HG03103 (cell line): ENCODE data around the gene MKRN2.

Experiments used
- ATAC-seq: cut with Tn5 transposase; IDR thresholded peaks from one replicate; pipeline ENCODE4 v1.9.1; 2021; ENCODE audit warnings: low read depth; ENCODE audit not compliant: unreplicated experiment

The MKRN2 gene

DNA sequence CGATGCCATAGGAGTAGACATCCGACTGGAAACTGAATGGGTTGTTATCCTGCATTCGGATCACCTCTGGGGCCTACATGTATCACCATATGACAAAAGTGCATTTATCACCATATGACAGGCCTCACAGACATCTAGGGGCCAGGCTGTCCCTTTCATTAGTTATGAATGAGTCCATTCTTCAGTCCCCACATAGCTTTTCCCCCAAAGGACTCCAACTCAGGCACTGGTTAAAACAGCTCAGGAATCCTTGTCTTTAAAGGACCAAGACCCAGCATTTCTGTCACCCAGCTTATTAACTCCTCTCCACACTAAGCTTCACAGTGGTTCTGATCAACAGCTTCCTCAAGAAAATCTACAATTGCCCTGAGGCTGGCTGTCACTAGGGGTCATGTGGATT lies 28.3 kb downstream of the MKRN2 start:
- ATAC-seq = no peak

DNA sequence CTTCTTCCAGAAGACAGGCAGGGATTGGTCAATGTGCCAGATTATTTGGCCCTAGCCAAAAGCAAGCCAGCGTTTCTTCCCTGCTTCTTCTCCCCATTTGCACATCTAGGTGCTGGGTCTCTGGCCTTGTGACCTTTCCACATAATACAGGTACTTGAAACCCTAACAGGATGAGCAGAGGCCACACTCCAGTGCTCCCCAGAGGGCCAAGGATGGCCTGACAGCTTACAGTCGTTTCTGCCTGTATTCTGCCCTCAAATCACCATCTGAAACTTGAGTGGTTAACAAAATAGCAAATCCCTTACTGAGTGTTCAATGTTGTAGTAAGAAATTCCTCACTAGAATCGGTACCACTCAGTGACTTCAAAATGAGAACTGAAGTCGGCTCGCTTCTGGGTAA lies 29.1 kb downstream of the MKRN2 start:
- peak; percentile 62 for ATAC-seq

DNA sequence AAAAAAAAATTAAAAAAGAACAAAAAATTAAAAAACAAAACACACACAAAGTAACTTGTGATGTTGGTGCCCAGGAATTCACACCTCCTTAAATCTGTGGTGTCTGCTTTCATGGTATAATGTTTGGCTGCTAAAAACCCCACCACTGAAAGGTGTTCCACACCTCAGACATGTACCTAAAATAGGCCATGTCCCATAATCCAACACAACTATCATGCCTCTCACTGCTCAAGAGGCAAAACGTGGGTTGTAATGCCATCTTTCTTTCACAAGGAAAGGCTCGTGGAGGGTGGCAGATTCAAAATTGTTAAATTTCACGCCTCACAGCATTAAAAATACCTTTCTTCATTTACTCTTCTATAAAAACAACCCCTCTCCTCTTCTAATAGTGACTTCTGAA lies 29.5 kb downstream of the MKRN2 start:
- no peak for ATAC-seq

DNA sequence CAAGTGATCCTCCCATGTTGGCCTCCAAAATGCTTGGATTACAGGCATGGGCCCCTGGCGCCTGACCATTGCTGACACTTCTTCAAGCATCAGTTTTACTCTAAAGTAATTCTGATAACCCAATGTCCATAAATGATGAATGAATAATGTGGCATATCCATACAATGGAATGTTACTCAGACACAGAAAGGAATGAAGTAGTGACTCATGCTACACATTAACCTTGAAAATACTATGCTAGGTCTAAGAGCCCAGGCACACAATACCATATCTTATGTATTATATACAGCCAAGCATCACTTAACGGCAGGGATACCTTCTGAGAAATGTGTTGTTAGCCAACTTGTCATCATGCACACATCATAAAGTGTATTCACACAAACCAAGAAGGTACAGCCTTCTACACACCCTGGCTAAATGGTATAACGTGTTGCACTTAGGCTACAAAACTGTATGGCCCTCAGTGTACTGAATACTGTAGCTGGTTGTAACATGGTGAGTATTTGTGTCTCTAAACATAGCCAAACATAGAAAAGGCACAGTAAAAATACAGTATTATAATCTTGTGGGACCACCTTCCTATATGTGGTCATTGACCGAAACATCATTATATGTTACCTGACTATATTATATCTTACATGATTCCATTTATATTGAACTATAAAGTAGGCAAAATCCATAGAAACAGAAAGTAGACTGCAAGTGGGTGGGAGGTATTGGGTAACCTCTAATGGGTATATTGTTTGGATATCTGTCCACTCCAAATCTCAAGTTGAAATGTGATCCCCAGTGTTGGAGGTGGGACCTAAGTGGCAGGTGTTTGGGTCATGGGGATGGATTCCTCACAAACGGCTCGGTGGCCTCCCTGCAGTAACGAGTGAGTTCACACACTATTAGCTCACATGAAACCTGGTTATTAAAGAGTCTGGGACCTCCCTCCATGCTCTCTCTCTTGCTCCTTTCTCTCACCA lies 31.4 kb downstream of the MKRN2 start:
- no peak for ATAC-seq

DNA sequence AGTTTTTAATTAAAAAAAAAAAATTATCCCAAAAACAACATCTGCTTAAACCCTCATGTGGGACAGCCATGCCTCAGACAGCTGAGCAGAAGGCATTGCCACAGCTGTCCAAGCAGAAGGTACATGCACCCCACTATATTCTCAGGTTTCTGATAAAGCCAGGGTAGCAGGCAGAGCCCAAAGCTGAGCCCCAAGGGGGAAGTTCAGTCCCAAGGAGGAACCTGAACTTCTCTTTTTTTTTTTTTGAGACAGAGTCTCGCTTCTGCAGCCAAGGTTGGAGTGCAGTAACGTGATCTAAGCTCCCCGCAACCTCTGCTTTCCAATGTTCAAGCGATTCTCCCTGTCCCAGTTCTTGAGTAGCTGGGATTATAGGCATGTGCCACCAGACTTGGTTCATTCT lies 33.2 kb downstream of the MKRN2 start:
- ATAC-seq = no peak

GRCh38 chr3:12591456-12591855 lies 34.6 kb downstream of the MKRN2 start:
- no peak for ATAC-seq

GRCh38 chr3:12591997-12592715 lies 35.3 kb downstream of the MKRN2 start:
- no peak for ATAC-seq

GRCh38 chr3:12593473-12593872 lies 36.6 kb downstream of the MKRN2 start:
- ATAC-seq = no peak

- ATAC-seq = no peak
Observed at GRCh38 chr3:12598890-12599289, 42.0 kb downstream of the MKRN2 start.

GRCh38 chr3:12601072-12601471 lies 44.2 kb downstream of the MKRN2 start:
- ATAC-seq = no peak

GRCh38 chr3:12603969-12604368 lies 47.1 kb downstream of the MKRN2 start:
- ATAC-seq = no peak

DNA sequence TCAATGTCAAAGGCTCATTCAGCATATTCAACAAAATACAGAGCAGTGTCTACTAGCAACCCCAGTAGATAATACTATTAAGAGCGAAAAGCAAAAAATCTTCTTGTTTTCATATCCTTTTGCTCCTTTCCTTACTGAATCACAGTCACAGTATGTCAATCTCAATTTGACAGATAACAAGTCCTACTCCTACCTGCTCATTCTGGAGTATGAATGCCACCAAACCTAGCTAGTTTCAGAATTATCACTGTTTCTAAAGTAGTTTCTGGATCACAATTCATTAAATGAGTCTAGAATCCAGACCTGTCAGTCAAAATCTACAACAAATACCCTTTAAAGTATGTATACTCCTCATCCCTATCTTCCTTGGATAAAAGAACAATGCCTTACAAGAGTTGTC lies 51.5 kb downstream of the MKRN2 start:
- ATAC-seq = no peak

DNA sequence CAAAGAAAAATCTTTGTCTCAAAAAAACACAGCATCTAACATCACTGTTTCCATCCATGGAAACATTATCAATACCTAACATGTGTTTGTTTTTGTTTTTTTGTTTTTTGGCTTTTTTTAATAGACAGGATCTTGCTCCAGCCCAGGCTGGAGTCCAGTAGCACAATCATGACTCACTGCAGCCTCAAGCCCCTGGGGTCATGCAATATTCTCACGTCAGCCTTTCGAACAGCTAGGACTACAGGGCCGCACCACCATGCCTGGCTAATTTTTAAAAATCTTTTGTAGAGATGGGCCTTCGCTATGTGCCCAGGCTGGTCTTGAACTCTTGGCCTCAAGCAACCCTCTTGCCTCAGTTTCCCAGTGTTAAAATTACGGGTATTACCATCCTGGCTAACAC lies 54.2 kb downstream of the MKRN2 start:
- no peak for ATAC-seq

DNA sequence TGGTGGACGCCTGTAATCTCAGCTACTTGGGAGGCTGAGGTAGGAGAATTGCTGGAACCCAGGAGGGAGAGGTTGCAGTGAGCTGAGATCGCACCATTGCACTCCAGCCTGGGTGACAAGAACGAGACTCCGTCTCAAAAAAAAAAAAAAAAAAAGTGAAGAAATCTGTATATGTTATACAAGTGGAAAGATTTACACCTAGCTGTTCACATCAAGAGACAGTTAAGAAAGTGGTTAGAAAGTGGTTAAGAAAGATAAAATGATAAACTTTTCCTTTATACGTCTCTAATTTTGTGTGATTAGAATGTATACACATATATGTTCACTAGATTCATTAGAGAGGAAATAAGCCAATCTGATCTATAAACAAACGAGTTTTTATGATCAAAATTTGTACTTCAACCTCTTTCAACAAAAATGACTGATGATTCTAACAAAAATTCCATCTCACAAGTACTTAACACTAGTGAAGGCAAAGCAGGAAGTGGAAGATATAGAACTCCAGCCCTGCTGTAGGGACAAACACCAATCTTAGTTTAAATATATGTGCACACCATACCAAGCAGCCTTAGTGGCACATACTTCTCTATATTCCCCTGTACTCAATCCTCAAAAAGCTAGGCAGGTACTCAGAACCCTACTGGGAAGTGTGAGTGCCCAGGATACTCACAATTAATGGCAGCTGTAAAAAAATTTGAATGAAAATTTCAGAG lies 55.8 kb downstream of the MKRN2 start:
- ATAC-seq = no peak

GRCh38 chr3:12613250-12613649 lies 56.4 kb downstream of the MKRN2 start:
- no peak for ATAC-seq

GRCh38 chr3:12615266-12615665 lies 58.4 kb downstream of the MKRN2 start:
- ATAC-seq = no peak

DNA sequence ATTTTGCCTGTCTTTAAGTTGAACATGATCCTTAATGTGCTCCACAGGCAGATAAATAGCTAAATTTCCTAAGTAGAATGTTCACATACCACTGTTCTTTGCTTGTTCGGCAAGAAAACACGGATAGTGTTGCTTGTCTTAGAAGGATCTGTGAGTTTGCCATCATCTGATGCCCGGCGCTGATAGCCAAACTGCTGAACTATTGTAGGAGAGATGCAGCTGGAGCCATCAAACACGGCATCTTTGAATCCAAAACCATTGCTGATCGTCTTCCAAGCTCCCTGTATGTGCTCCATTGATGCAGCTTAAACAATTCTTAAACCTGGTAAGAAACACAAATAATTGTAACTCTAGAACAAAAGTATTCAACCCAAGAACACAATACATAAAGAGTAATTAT lies 61.5 kb downstream of the MKRN2 start:
- ATAC-seq = no peak

GRCh38 chr3:12620305-12620704 lies 63.4 kb downstream of the MKRN2 start:
- no peak for ATAC-seq

- ATAC-seq = no peak
Observed at GRCh38 chr3:12620729-12621128, 63.8 kb downstream of the MKRN2 start.

- ATAC-seq = no peak
Observed at GRCh38 chr3:12622335-12622734, 65.4 kb downstream of the MKRN2 start.

DNA sequence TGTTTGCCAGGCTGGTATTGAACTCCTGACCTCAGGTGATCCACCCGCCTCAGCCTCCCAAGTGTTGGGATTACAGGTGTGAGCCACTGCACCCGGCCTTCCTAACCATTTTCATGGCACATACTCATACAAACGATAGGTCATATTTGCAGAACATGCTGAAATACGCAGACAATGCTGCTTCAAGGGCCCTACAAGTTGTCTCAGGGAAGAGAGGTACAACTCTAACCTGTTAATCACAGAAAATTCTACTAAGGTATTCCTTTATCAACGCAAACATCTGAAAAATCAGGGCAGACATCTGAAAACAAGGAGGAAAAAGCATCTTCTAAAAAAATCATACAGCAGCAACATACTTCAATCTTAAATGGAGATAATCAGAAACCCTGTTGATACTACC lies 67.2 kb downstream of the MKRN2 start:
- no peak for ATAC-seq
